Measurements from ENCODE around the gene LCAT.

DNA sequence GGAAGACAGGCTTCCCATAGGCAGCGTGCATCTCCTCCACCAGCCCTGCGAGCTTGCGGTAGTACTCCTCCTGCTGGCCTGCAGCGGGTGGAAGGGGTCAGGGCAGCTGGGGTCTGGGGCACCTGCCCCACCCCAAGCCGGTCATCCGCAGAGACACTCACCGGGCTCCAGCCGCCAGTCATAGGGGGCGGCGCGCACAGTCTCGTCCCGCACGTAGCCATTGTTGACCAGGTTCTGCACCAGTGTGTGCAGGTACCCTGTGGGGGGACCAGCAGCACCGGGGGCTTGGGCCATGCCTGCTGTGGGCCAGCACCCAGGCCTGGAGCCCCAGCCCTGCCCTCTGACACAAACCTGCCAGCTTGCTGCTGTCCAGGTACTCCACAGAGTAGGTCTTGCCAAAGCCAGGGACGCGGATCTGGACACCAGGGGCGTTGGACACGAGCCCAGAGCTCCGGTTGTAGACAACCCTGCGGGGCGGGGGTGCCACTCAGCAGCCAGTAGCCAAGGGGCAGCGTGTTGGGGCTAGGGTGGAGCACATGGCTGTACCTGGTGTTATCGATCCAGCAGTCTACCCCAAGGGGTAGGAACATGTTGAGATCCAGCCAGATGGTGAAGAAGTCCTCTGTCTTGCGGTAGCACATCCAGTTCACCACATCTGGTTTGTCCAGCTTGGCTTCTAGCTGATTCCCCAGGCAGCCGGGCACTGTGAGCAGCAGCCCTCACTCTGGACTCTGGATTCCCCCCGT lies 1.2 kb downstream of the LCAT start:
- TF ChIP-seq CTCF (IDR thresholded peaks at IDR 0.05; ENCODE audit: low read depth, low read length) = no peak
- TF ChIP-seq EZH2phosphoT487 (IDR thresholded peaks at IDR 0.05; ENCODE audit: low read depth) = no peak
